Peyer's patch (tissue), 4 donors: Measurements from ENCODE around the gene SPP2.

Source experiments
- POLR2A ChIP-seq, 2 donors: fragments of 450-650 bp; IDR thresholded peaks; one replicate each; pipeline ENCODE4 v1.5.1; 2017; ENCODE audit warnings: antibody characterized with exemption in 2 of 2, mild to moderate bottlenecking in 2 of 2, moderate library complexity in 2 of 2
- TF ChIP-seq, protein P1 (sequence below), 6 experiments: fragments of 450-650 bp in 4 of 6; fragments of 200-600 bp in 2 of 6; sonication (generic) in 1 of 6; IDR thresholded peaks; one replicate each; pipeline ENCODE4 v1.5.1; 2017 to 2019; ENCODE audit warnings: antibody characterized with exemption in 6 of 6, mild to moderate bottlenecking in 3 of 6, moderate library complexity in 1 of 6

DNA sequence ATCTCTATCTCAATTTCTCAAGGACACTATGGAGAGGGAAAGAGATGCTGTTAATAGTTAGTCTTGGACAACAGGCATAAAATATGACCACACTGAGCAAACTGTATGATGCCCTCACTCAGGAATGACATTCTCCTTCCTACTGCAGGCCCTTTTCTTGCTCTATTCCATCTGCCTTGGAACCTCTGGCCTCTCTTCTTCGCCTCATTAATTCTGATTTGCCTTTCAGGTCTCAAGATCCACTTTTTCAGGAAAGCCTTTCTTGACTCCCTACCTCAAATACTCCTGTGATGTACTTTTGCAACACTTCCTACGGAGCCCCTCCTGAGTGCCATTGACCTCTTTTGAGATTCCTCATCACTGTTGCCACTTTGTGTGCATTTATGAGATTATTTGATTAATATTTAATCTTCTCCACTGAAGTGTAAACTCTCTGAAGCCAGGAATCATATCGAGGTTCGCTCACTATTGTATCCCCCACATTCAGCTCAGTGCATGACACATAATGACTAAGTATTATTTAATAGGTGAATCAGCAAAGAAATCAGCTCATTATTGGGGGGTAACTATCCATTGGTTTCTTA, 21.3 kb upstream of the SPP2 start:
- TF ChIP-seq, protein P1, sequence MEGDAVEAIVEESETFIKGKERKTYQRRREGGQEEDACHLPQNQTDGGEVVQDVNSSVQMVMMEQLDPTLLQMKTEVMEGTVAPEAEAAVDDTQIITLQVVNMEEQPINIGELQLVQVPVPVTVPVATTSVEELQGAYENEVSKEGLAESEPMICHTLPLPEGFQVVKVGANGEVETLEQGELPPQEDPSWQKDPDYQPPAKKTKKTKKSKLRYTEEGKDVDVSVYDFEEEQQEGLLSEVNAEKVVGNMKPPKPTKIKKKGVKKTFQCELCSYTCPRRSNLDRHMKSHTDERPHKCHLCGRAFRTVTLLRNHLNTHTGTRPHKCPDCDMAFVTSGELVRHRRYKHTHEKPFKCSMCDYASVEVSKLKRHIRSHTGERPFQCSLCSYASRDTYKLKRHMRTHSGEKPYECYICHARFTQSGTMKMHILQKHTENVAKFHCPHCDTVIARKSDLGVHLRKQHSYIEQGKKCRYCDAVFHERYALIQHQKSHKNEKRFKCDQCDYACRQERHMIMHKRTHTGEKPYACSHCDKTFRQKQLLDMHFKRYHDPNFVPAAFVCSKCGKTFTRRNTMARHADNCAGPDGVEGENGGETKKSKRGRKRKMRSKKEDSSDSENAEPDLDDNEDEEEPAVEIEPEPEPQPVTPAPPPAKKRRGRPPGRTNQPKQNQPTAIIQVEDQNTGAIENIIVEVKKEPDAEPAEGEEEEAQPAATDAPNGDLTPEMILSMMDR (IDR thresholded peaks at IDR 0.05), result no peak
- no peak for TF ChIP-seq POLR2A (IDR thresholded peaks at IDR 0.05)
